GM19468 (cell line): ENCODE measurements around the gene GNAI2.
"Not testable (repeated sequence)": the region's sequence is repeated elsewhere in the genome, so short reads cannot be mapped to it uniquely, and the experiment has no call there.

ENCODE experiments used
- ATAC-seq: cut with Tn5 transposase; IDR thresholded peaks from one replicate; pipeline ENCODE4 v1.9.1; 2021; ENCODE audit warnings: mild to moderate bottlenecking, moderate library complexity, moderate number of reproducible peaks; ENCODE audit not compliant: unreplicated experiment; ENCODE audit errors: extremely low read depth

Gene GNAI2

GRCh38 chr3:50203809-50204803 is 31.9 kb upstream of the GNAI2 start:
- ATAC-seq = no peak

GRCh38 chr3:50204804-50205412 is 31.1 kb upstream of the GNAI2 start, which contains the start of gene SLC38A3:
TSS of gene SLC38A3 (plus strand) at chr3:50205271. CDS start at chr3:50214200, 8,929 bp downstream.
- ATAC-seq = no peak

DNA sequence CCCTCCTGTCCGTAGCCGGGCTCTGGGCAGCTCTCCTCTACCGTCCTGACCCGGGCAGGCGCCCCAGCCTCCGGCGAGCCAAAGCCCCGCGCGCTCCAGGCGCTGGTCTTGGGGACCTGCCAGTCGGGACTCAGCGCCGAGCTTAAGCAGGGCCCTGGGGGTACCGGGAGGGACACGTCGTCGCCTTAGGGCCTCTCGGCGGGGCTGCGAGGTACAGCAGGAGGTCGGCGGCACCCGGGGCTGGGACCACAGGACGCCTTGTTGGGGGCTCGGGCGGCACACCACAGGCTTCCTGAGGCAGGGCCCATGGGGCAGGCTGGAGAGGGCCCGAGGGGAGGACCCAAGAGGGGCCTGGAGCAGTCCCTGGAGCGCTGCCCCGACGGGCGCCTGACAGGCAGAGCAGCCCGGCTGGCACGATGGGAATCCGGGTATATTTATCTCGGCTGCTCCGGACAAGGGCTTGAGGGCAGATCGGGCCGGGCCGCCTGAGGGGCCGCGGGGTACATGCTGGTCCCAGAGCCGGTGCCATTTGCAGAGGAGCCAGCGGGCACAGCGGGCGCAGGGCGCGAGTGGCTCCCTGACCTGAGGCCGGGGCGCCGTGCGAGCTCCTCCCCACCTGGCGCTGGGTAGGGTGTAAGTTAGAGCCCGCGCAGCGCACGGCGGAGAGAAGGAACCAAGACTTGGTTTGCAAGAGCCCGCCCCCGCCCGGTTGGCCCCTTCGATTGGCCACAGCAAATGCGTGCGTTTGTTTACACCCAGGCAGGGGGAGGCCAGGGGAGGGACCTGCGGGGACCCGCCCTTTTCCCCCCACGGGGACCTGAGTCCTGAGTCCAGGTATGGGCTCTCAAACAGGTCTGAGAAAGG is 30.4 kb upstream of the GNAI2 start:
- no peak for ATAC-seq

GRCh38 chr3:50207359-50208042 is 28.5 kb upstream of the GNAI2 start:
- ATAC-seq = no peak

GRCh38 chr3:50208677-50209344 is 27.2 kb upstream of the GNAI2 start:
- ATAC-seq = no peak

DNA sequence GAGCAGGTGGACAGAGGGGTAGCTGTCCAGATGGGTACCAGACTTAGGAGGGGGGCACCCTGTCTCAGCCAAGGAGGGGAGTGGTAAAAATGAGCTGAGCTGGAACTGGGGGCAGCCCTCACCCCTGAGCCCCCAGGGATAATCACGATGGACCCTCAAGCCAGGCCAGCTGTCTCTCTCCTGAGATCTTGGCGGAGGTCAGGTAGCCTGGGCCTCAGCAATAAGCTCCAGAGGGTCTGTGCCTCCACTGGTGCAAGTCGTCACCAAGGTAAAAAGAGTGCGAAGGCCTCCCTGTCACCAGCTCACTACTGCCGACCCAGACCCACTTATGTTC is 25.9 kb upstream of the GNAI2 start:
- no peak for ATAC-seq

DNA sequence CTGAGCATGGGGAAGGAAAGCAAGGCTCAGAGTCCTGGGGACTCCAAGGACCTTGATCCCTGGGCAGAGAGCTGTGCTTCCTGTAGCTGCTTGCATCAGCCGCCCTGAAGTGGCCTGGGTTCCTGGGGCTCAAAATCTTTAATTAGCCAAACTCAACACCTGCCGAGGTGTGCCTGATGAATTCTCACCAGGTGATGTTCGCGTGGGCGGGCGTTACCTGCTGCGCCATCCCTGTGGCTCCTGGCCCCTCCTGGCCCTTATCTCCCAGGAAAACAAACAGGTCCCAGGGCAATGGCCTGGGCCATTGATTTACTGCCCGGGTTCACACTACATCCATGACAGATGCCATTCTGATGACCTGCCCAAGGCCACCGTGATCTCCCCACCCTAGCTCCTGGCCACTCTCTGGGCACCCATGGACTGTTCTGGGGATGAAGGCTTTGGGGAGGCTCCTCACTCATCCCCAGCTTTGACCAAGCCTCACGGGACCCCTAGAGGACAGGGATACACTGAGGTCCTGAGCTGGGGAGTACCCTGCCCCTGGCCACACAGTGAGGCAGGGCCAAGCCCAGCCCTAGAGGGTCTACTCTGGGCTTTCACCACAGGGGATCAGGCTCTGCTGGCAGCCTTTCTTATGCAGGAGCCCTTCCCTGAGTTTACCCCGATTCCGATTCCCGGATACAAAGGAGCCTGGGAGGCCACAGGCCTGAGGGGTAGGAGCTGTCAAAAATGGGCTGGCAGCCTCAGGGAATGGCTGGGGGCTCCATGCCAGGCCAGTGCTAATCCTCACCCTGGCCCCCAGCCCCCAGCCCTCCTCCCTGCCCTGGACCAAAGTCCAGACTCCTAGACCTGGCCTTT is 25.3 kb upstream of the GNAI2 start:
- no peak for ATAC-seq

DNA sequence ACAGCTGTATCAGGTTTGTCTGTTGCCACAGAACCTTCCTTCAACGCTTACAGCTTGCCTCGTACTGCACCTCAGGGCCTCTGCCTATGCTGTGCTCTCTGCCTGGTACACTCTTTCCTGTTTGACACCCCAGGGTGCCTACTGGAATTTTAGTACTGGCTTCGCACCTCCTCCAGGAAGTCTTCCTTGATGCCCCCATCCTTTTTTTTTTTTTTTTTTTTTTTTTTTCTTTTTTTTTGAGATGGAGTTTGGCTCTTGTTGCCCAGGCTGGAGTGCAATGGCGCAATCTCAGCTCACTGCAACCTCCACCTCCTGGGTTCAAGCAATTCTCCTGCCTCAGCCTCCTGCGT is 24.7 kb upstream of the GNAI2 start:
- ATAC-seq = not testable (repeated sequence)

DNA sequence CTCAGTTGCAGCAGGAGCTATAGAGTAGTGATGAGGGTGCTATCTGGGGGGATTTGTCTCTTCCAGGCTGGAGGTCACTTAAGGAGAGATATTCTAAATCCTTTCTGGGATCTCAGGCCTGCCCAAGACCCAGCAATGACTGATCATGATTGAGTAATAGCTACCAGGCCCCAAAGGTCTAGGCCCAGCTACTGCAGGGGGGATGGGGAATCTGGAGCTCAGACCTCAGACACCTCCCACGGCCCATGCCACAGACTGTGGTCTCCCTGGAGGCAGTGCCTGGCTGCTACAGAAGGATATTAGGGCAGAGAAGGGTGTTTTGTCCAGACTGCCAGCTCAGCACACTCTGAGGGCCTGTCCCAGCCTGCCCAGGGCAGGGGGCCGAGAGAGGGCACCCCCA is 24.1 kb upstream of the GNAI2 start:
- no peak for ATAC-seq

GRCh38 chr3:50212502-50212901 is 23.5 kb upstream of the GNAI2 start:
- ATAC-seq = no peak

DNA sequence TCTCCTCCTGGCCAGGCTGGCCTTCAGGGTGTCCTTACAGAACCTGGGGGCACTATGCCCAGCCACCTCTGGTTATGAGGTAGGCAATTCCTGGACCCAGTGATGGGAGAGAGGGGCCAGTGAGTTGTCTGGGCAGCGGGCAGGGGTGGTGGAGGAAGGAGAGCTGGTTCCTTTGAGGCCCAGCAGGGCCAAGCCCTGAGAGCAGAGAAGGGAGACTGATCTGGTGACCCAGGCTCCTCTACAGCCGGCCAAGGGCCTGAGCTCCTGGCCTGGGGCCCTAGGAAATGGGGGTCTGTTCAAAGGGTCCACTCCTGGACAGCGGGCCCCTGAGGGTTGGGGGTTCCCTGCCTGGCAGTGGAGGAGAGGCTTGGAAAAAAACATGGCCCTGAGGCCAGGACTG is 23.0 kb upstream of the GNAI2 start:
- ATAC-seq = no peak

- ATAC-seq = no peak
Observed at GRCh38 chr3:50213373-50213772, 22.6 kb upstream of the GNAI2 start.

- ATAC-seq = no peak
Observed at GRCh38 chr3:50214824-50215223, 21.2 kb upstream of the GNAI2 start.

GRCh38 chr3:50215529-50215928 is 20.5 kb upstream of the GNAI2 start:
- ATAC-seq = no peak

DNA sequence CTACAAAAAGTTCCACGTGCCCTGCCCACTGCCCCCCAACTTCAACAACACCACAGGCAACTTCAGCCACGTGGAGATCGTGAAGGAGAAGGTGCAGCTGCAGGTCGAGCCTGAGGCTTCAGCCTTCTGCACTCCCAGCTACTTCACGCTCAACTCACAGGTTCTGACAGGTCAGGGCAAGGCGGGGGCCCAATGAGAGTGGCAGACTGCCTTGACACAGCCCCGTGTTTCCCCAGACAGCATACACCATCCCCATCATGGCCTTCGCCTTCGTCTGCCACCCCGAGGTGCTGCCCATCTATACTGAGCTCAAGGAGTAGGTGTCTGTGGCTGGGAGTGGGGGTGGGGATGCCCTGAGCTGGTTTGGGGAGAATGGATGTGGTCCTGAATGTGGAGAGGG is 18.3 kb upstream of the GNAI2 start:
- ATAC-seq = no peak

- no peak for ATAC-seq
Observed at GRCh38 chr3:50218448-50218847, 17.6 kb upstream of the GNAI2 start.

GRCh38 chr3:50219285-50219684 is 16.7 kb upstream of the GNAI2 start:
- ATAC-seq = no peak

DNA sequence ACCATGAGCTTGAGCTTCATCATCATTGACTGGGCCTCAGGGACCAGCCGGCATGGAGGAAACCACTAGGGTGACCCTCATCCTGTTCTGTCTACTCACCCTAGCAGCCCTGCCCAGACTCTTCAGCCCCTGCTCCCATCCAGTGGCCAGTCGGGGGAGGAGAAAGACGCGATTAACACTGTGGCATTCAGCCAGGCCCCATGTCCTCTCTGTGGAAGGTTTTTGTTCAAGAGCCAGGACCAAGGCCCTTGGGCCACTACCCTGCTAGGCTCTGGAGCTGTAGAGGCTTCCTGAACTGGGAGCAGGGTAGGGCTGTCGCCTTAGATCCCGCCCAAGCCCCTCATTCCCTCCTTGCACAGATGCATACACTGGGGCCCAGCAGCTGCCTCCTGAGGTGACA is 15.9 kb upstream of the GNAI2 start:
- no peak for ATAC-seq

DNA sequence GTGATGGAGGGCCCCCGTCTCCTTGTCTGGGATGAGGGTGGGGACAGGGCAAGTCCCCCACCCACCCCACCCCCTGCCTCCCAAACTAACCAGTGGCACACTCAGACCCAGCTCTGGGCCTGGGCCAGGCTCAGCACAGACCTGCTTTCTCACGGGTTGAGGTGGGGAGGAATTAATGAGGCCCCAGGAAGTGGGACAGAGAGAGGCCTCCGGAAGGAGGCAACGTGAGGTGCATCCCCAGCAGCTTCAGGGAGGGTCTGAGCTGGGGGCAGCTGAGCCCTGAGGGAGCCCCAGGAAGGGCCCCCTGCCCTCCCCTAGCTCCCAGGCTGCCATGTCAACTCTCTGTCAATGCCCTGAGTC is 15.0 kb upstream of the GNAI2 start:
- ATAC-seq = no peak
